GM23338 (cell line): Measurements from ENCODE around the gene CECR2. TPM values are rescaled to one million over a fixed set of nuclear protein-coding genes. Genes with fewer than 3 reads are reported as not detected.

ENCODE experiments used
- ATAC-seq: fragments of 200-7000 bp; cut with Tn5 transposase; 3 replicates; pipeline ENCODE4 v1.9.1; 2020
- DNase-seq: peaks from one replicate; pipeline ENCODE4 v3.0.0-alpha.2; 2015; ENCODE audit warnings: low spot score
- H2AFZ ChIP-seq: fragments of 200-600 bp; sonication (generic); 2 replicates; pipeline ENCODE4 v1.8.0; 2016; ENCODE audit warnings: antibody characterized with exemption, mild to moderate bottlenecking, moderate library complexity
- H3F3A ChIP-seq: fragments of 200-600 bp; sonication (generic); replicated peaks from 2 replicates; pipeline ENCODE4 v1.8.0; 2017; ENCODE audit warnings: antibody characterized with exemption, mixed run types, low read depth
- H3K27ac ChIP-seq: fragments of 200-600 bp; sonication (generic); 2 replicates; pipeline ENCODE4 v1.6.1; 2016; ENCODE audit warnings: low read depth
- H3K27me3 ChIP-seq: fragments of 200-600 bp; sonication (generic); 2 replicates; pipeline ENCODE4 v1.8.0; 2016; ENCODE audit warnings: mild to moderate bottlenecking, mixed run types, moderate library complexity; ENCODE audit not compliant: insufficient read depth
- H3K36me3 ChIP-seq: fragments of 200-600 bp; sonication (generic); 2 replicates; pipeline ENCODE4 v1.8.0; 2016; ENCODE audit warnings: mild to moderate bottlenecking; ENCODE audit not compliant: insufficient read depth
- H3K4me1 ChIP-seq: fragments of 200-600 bp; sonication (generic); 2 replicates; pipeline ENCODE4 v1.8.0; 2016; ENCODE audit warnings: mild to moderate bottlenecking, moderate library complexity; ENCODE audit not compliant: insufficient read depth
- H3K4me2 ChIP-seq: fragments of 200-600 bp; sonication (generic); 2 replicates; pipeline ENCODE4 v1.7.1; 2017; ENCODE audit warnings: mixed run types
- H3K4me3 ChIP-seq: fragments of 200-600 bp; sonication (generic); 2 replicates; pipeline ENCODE4 v1.6.1; 2016; ENCODE audit warnings: mixed run types
- H3K79me2 ChIP-seq: fragments of 200-600 bp; sonication (generic); replicated peaks from 2 replicates; pipeline ENCODE4 v1.8.0; 2017; ENCODE audit warnings: mild to moderate bottlenecking; ENCODE audit not compliant: insufficient read depth
- H3K9me2 ChIP-seq: fragments of 200-600 bp; sonication (generic); 2 replicates; pipeline ENCODE4 v1.8.0; 2017; ENCODE audit not compliant: insufficient read depth
- H4K20me1 ChIP-seq: fragments of 200-600 bp; sonication (generic); replicated peaks from 2 replicates; pipeline ENCODE4 v1.8.0; 2017; ENCODE audit warnings: mild to moderate bottlenecking; ENCODE audit not compliant: insufficient read depth
- H3K27ac Mint-ChIP-seq: 2 replicates; pipeline ENCODE4 v1.8.0; 2020; ENCODE audit warnings: inconsistent platforms, mild to moderate bottlenecking, moderate library complexity, mixed read lengths
- H3K27me3 Mint-ChIP-seq: 3 replicates; pipeline ENCODE4 v1.8.0; 2022; ENCODE audit warnings: low read depth, mild to moderate bottlenecking, moderate library complexity, mixed read lengths, inconsistent platforms; ENCODE audit not compliant: insufficient read depth, poor library complexity
- H3K36me3 Mint-ChIP-seq: 3 replicates; pipeline ENCODE4 v1.8.0; 2021; ENCODE audit warnings: low read depth, mild to moderate bottlenecking, inconsistent platforms, moderate library complexity, mixed read lengths
- H3K4me1 Mint-ChIP-seq: 3 replicates; pipeline ENCODE4 v1.8.0; 2020; ENCODE audit warnings: mild to moderate bottlenecking, inconsistent platforms, mixed read lengths
- H3K4me3 Mint-ChIP-seq: 3 replicates; pipeline ENCODE4 v1.8.0; 2021; ENCODE audit warnings: moderate library complexity, mild to moderate bottlenecking, inconsistent platforms, mixed read lengths
- H3K9me3 Mint-ChIP-seq: 3 replicates; pipeline ENCODE4 v1.8.0; 2020; ENCODE audit warnings: moderate library complexity, mild to moderate bottlenecking, inconsistent platforms, mixed read lengths
- CREB1 ChIP-seq: fragments of 250-450 bp; sonication (Bioruptor Pico); IDR thresholded peaks from 2 replicates; pipeline ENCODE4 v1.5.0; 2020; ENCODE audit warnings: low read depth, mild to moderate bottlenecking, moderate library complexity
- EZH2 ChIP-seq: fragments of 200-600 bp; sonication (generic); IDR thresholded peaks from one replicate; pipeline ENCODE4 v1.8.0; 2017; ENCODE audit warnings: antibody characterized with exemption, mild to moderate bottlenecking, low read depth; ENCODE audit not compliant: unreplicated experiment
- EZH2phosphoT487 ChIP-seq: fragments of 200-600 bp; sonication (generic); IDR thresholded peaks from one replicate; pipeline ENCODE4 v1.8.1; 2018; ENCODE audit warnings: antibody characterized with exemption; ENCODE audit not compliant: unreplicated experiment
- POLR2AphosphoS5 ChIP-seq: IDR thresholded peaks from 2 replicates; pipeline ENCODE4 v1.6.1; 2016; ENCODE audit warnings: antibody characterized with exemption, low read depth
- ZNF114 ChIP-seq: fragments of 250-450 bp; sonication (Bioruptor Pico); IDR thresholded peaks from 2 replicates; pipeline ENCODE4 v1.5.0; 2020; ENCODE audit warnings: mild to moderate bottlenecking, moderate library complexity
- ZNF331 ChIP-seq: fragments of 250-450 bp; sonication (Bioruptor Pico); IDR thresholded peaks from 2 replicates; pipeline ENCODE4 v1.5.0; 2020; ENCODE audit warnings: low read depth, mild to moderate bottlenecking, moderate library complexity
- polyA plus RNA-seq: library from polyadenylated mRNA; unstranded; fragments of >200 nt; fragmentation: Nextera tagmentation; extraction: Ambion mirVana; gene quantifications from 2 replicates; pipeline ENCODE4 v1.2.1, GENCODE V29; 2016
- total RNA-seq: library from RNA; depleted of rRNA; stranded (reverse); fragments of >200 nt; shearing (Covaris generic); gene quantifications from 2 replicates; pipeline ENCODE4 v1.2.3, GENCODE V29; 2014
- TF ChIP-seq, protein P1 (sequence below): fragments of 250-450 bp; sonication (Bioruptor Pico); IDR thresholded peaks from 2 replicates; pipeline ENCODE4 v1.5.0; 2020; ENCODE audit warnings: mild to moderate bottlenecking, moderate library complexity
- TF ChIP-seq, protein P2 (sequence below): IDR thresholded peaks from one replicate; pipeline ENCODE4 v1.6.1; 2018; ENCODE audit warnings: antibody characterized with exemption; ENCODE audit not compliant: unreplicated experiment
- TF ChIP-seq, protein P3 (sequence below), 2 experiments: fragments of 200-600 bp in 1 of 2; sonication (generic) in 1 of 2; conservative IDR thresholded peaks; 2 replicates each; pipeline versions ENCODE4 v1.5.1 to v1.6.1; 2016 to 2017; ENCODE audit warnings: antibody characterized with exemption in 2 of 2, low read depth in 2 of 2, mild to moderate bottlenecking in 2 of 2, moderate library complexity in 1 of 2
- TF ChIP-seq, protein P4 (sequence below): IDR thresholded peaks from 2 replicates; pipeline ENCODE4 v1.6.1; 2016; ENCODE audit warnings: antibody characterized with exemption

CECR2 gene
- total and polyA plus RNA-seq, 2 experiments from 2014 or later, result 18.4 to 110 TPM

DNA sequence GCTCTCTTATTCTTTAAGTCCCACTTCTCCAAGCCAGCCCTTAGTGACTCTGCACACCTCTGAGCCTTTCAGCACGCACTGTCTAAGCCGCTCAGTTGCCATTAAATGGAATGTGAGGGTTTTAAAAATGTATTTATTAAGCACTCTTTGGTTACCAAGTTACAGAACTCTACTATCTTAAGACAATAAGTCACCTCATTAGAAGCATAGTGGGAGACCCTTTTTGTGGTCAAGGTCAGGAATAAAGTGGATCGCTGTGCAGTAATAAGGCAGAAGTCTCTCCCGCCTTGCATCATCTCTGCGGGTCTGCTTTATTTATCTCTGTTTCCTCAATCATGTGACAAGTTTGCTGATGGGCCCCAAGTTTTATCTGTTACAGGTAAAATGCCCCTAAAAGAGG, 205.9 kb downstream of the CECR2 start:
- H3K79me2 ChIP-seq, result no peaks in the 10 kb centered on the region
- Mint-ChIP-seq H3K27me3 (peaks cover 27% of the 10 kb centered on the region), H3K27ac (no peak overlapping the region), H3K4me1 (peaks cover 17% of the 10 kb centered on the region), H3K36me3 (no peaks in the 10 kb centered on the region; the same call in 2 of the 3 replicates), H3K4me3 (no peak overlapping the region), H3K9me3 (no peaks in the 10 kb centered on the region; the same call in 2 of the 3 replicates)
- no peak overlapping the region for H3K4me2 ChIP-seq
- H3K9me2 ChIP-seq, result no peaks in the 10 kb centered on the region
- H3K4me1 ChIP-seq, result peaks cover 6% of the 10 kb centered on the region; the same call in 1 of the 2 replicates
- H3K27me3 ChIP-seq, result no peaks in the 10 kb centered on the region
- no peaks in the 10 kb centered on the region for H4K20me1 ChIP-seq
- H3K4me3 ChIP-seq, result no peak overlapping the region
- H2AFZ ChIP-seq, result no peak overlapping the region
- H3K36me3 ChIP-seq, result no peaks in the 10 kb centered on the region
- H3K27ac ChIP-seq, result no peak overlapping the region
- peaks cover 2% of the 10 kb centered on the region; the same call in 1 of the 2 replicates for H3F3A ChIP-seq
- no peak for ATAC-seq
- TF ChIP-seq, protein P1, sequence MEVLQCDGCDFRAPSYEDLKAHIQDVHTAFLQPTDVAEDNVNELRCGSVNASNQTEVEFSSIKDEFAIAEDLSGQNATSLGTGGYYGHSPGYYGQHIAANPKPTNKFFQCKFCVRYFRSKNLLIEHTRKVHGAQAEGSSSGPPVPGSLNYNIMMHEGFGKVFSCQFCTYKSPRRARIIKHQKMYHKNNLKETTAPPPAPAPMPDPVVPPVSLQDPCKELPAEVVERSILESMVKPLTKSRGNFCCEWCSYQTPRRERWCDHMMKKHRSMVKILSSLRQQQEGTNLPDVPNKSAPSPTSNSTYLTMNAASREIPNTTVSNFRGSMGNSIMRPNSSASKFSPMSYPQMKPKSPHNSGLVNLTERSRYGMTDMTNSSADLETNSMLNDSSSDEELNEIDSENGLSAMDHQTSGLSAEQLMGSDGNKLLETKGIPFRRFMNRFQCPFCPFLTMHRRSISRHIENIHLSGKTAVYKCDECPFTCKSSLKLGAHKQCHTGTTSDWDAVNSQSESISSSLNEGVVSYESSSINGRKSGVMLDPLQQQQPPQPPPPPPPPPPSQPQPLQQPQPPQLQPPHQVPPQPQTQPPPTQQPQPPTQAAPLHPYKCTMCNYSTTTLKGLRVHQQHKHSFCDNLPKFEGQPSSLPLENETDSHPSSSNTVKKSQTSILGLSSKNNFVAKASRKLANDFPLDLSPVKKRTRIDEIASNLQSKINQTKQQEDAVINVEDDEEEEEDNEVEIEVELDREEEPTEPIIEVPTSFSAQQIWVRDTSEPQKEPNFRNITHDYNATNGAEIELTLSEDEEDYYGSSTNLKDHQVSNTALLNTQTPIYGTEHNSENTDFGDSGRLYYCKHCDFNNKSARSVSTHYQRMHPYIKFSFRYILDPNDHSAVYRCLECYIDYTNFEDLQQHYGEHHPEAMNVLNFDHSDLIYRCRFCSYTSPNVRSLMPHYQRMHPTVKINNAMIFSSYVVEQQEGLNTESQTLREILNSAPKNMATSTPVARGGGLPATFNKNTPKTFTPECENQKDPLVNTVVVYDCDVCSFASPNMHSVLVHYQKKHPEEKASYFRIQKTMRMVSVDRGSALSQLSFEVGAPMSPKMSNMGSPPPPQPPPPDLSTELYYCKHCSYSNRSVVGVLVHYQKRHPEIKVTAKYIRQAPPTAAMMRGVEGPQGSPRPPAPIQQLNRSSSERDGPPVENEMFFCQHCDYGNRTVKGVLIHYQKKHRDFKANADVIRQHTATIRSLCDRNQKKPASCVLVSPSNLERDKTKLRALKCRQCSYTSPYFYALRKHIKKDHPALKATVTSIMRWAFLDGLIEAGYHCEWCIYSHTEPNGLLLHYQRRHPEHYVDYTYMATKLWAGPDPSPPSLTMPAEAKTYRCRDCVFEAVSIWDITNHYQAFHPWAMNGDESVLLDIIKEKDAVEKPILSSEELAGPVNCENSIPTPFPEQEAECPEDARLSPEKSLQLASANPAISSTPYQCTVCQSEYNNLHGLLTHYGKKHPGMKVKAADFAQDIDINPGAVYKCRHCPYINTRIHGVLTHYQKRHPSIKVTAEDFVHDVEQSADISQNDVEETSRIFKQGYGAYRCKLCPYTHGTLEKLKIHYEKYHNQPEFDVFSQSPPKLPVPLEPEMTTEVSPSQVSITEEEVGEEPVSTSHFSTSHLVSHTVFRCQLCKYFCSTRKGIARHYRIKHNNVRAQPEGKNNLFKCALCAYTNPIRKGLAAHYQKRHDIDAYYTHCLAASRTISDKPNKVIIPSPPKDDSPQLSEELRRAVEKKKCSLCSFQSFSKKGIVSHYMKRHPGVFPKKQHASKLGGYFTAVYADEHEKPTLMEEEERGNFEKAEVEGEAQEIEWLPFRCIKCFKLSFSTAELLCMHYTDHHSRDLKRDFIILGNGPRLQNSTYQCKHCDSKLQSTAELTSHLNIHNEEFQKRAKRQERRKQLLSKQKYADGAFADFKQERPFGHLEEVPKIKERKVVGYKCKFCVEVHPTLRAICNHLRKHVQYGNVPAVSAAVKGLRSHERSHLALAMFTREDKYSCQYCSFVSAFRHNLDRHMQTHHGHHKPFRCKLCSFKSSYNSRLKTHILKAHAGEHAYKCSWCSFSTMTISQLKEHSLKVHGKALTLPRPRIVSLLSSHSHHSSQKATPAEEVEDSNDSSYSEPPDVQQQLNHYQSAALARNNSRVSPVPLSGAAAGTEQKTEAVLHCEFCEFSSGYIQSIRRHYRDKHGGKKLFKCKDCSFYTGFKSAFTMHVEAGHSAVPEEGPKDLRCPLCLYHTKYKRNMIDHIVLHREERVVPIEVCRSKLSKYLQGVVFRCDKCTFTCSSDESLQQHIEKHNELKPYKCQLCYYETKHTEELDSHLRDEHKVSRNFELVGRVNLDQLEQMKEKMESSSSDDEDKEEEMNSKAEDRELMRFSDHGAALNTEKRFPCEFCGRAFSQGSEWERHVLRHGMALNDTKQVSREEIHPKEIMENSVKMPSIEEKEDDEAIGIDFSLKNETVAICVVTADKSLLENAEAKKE, result no peak
- TF ChIP-seq, protein P2, sequence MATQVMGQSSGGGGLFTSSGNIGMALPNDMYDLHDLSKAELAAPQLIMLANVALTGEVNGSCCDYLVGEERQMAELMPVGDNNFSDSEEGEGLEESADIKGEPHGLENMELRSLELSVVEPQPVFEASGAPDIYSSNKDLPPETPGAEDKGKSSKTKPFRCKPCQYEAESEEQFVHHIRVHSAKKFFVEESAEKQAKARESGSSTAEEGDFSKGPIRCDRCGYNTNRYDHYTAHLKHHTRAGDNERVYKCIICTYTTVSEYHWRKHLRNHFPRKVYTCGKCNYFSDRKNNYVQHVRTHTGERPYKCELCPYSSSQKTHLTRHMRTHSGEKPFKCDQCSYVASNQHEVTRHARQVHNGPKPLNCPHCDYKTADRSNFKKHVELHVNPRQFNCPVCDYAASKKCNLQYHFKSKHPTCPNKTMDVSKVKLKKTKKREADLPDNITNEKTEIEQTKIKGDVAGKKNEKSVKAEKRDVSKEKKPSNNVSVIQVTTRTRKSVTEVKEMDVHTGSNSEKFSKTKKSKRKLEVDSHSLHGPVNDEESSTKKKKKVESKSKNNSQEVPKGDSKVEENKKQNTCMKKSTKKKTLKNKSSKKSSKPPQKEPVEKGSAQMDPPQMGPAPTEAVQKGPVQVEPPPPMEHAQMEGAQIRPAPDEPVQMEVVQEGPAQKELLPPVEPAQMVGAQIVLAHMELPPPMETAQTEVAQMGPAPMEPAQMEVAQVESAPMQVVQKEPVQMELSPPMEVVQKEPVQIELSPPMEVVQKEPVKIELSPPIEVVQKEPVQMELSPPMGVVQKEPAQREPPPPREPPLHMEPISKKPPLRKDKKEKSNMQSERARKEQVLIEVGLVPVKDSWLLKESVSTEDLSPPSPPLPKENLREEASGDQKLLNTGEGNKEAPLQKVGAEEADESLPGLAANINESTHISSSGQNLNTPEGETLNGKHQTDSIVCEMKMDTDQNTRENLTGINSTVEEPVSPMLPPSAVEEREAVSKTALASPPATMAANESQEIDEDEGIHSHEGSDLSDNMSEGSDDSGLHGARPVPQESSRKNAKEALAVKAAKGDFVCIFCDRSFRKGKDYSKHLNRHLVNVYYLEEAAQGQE, result no peak
- no peak for TF ChIP-seq ZNF114 (CRISPR knock-in tag)
- TF ChIP-seq, protein P3, sequence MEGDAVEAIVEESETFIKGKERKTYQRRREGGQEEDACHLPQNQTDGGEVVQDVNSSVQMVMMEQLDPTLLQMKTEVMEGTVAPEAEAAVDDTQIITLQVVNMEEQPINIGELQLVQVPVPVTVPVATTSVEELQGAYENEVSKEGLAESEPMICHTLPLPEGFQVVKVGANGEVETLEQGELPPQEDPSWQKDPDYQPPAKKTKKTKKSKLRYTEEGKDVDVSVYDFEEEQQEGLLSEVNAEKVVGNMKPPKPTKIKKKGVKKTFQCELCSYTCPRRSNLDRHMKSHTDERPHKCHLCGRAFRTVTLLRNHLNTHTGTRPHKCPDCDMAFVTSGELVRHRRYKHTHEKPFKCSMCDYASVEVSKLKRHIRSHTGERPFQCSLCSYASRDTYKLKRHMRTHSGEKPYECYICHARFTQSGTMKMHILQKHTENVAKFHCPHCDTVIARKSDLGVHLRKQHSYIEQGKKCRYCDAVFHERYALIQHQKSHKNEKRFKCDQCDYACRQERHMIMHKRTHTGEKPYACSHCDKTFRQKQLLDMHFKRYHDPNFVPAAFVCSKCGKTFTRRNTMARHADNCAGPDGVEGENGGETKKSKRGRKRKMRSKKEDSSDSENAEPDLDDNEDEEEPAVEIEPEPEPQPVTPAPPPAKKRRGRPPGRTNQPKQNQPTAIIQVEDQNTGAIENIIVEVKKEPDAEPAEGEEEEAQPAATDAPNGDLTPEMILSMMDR (conservative IDR thresholded peaks at IDR 0.05; ENCODE audit: low read depth in 2 of 2), result no peak
- no peak for TF ChIP-seq CREB1 (CRISPR knock-in tag)
- TF ChIP-seq ZNF331 (CRISPR knock-in tag), result no peak
- no peak for TF ChIP-seq EZH2phosphoT487
- no peak for TF ChIP-seq POLR2AphosphoS5
- TF ChIP-seq, protein P4, sequence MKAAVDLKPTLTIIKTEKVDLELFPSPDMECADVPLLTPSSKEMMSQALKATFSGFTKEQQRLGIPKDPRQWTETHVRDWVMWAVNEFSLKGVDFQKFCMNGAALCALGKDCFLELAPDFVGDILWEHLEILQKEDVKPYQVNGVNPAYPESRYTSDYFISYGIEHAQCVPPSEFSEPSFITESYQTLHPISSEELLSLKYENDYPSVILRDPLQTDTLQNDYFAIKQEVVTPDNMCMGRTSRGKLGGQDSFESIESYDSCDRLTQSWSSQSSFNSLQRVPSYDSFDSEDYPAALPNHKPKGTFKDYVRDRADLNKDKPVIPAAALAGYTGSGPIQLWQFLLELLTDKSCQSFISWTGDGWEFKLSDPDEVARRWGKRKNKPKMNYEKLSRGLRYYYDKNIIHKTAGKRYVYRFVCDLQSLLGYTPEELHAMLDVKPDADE, result no peak
- TF ChIP-seq EZH2, result no peak
- no peak for DNase-seq
